GM12801 (cell line): ENCODE data around the gene AVPR1A.

ENCODE experiments used
- CTCF ChIP-seq: IDR thresholded peaks from one replicate; pipeline ENCODE4 v1.5.1; 2011; ENCODE audit warnings: control low read depth; ENCODE audit not compliant: insufficient read length; ENCODE audit errors: extremely low read depth

The AVPR1A gene

GRCh38 chr12:63150713-63151622, at the start of gene AVPR1A:
Gene AVPR1A (minus strand): TSS chr12:63151201. CDS start chr12:63150836, 365 bp downstream.
- TF ChIP-seq CTCF = no peak

- TF ChIP-seq CTCF = no peak
Measured at GRCh38 chr12:63196168-63196567, 45.2 kb upstream of the AVPR1A start.

GRCh38 chr12:63179224-63179623, 28.2 kb upstream of the AVPR1A start:
- no peak for TF ChIP-seq CTCF

- no peak for TF ChIP-seq CTCF
Measured at GRCh38 chr12:63170321-63170720, 19.3 kb upstream of the AVPR1A start.

GRCh38 chr12:63164911-63165310, 13.9 kb upstream of the AVPR1A start:
- TF ChIP-seq CTCF = no peak

- no peak for TF ChIP-seq CTCF
Measured at GRCh38 chr12:63163541-63163940, 12.5 kb upstream of the AVPR1A start.

- TF ChIP-seq CTCF = no peak
Measured at GRCh38 chr12:63155375-63155774, 4.4 kb upstream of the AVPR1A start.
